ENCODE measurements around the gene TMEM94. TPM values are rescaled to one million over a fixed set of nuclear protein-coding genes. Genes with fewer than 3 reads are reported as not detected.
A peak's percentile ranks its signal among the peaks of the same experiment; 100 is the strongest.

TMEM94 gene
- total RNA-seq, 1 experiment from 2014 or later: 61.4 TPM

GRCh38 chr17:75539967-75540729, 83.7 kb downstream of the TMEM94 start:
- H4K8ac ChIP-seq (replicated peaks; ENCODE audit: insufficient read length, low read depth, low read length): no peak overlapping the region
- H3K79me2 ChIP-seq (ENCODE audit: insufficient read depth, low read length): no peaks in the 10 kb centered on the region
- H3K4me2 ChIP-seq (ENCODE audit: insufficient read depth, insufficient read length, low read length): no peak overlapping the region
- H4K20me1 ChIP-seq (ENCODE audit: control insufficient read depth, insufficient read depth, insufficient read length): no peaks in the 10 kb centered on the region
- Mint-ChIP-seq H3K27me3 (ENCODE audit: low read depth) (no peaks in the 10 kb centered on the region), H3K4me1 (peaks cover 16 to 17% of the 10 kb centered on the region in 2 experiments), H3K27ac (peak overlapping the region in 1 of 3 experiments; percentile 24; a peak in 1 of 7 replicates), H3K36me3 (ENCODE audit: insufficient read depth in 1 of 3, low read depth in 3 of 3) (peaks cover 0 to 14% (median 0%) of the 10 kb centered on the region in 3 experiments; a peak in 2 of 7 replicates), H3K4me3 (no peak overlapping the region), H3K9me3 (no peaks in the 10 kb centered on the region)
- H3K79me1 ChIP-seq (ENCODE audit: insufficient read depth, low read depth, low read length, poor library complexity, severe bottlenecking): no peaks in the 10 kb centered on the region
- no peak overlapping the region for H2AFZ ChIP-seq (ENCODE audit: low read length)
- H3K14ac ChIP-seq (ENCODE audit: insufficient read depth, low read length): no peak overlapping the region
- H4K91ac ChIP-seq (ENCODE audit: insufficient read length, low read depth, low read length): no peak overlapping the region
- H3K9me3 ChIP-seq (ENCODE audit: control insufficient read depth, low read depth, low read length): no peaks in the 10 kb centered on the region
- H4K5ac ChIP-seq (ENCODE audit: insufficient read length, low read depth, low read length): no peak overlapping the region
- no peak for TF ChIP-seq CTCF (conservative IDR thresholded peaks at IDR 0.05)
- H3K27me3 ChIP-seq (ENCODE audit: insufficient read depth, low read length): no peaks in the 10 kb centered on the region
- H2AK5ac ChIP-seq (ENCODE audit: insufficient read length, low read length): no peak overlapping the region
- no peak overlapping the region for H3K18ac ChIP-seq (ENCODE audit: insufficient read length, low read depth, low read length)
- no peak overlapping the region for H2BK5ac ChIP-seq (ENCODE audit: insufficient read length, low read length)
- H3K27ac ChIP-seq (ENCODE audit: insufficient read length, low read depth, low read length): no peak overlapping the region
- H3K4ac ChIP-seq (ENCODE audit: low read depth, low read length): no peak overlapping the region
- no peaks in the 10 kb centered on the region for H3K4me1 ChIP-seq (ENCODE audit: insufficient read depth, low read length)
- no peak overlapping the region for H2BK12ac ChIP-seq (ENCODE audit: insufficient read length, low read depth, low read length)
- DNase-seq: no peak
- no peak overlapping the region for H2BK120ac ChIP-seq (ENCODE audit: low read depth, low read length, poor library complexity, severe bottlenecking)
- H2BK20ac ChIP-seq (ENCODE audit: low read depth, low read length, poor library complexity, severe bottlenecking): no peak overlapping the region
- H2BK15ac ChIP-seq (ENCODE audit: low read depth, low read length): no peak overlapping the region
- H3K9ac ChIP-seq (ENCODE audit: extremely low read depth, insufficient read length, low read length): no peak overlapping the region
- H3K23ac ChIP-seq (ENCODE audit: insufficient read length, low read depth, low read length): no peak overlapping the region
- no peak overlapping the region for H3K56ac ChIP-seq (ENCODE audit: insufficient read length, low read depth, low read length)
- no CpG with 5 or more reads among the region's 13 CpGs for WGBS (ENCODE audit: extremely low coverage, insufficient read length, low lambda C conversion rate)
- H3T11ph ChIP-seq (ENCODE audit: low read length): no peak overlapping the region
- no peaks in the 10 kb centered on the region for H3K23me2 ChIP-seq (ENCODE audit: insufficient read length, low read depth, low read length, poor library complexity, severe bottlenecking)
